Frontal cortex (tissue), 4 donors: Measurements from ENCODE around the gene RASGRP4. TPM values are rescaled to one million over a fixed set of nuclear protein-coding genes. Genes with fewer than 3 reads are reported as not detected.

ENCODE experiments used
- DNase-seq, 2 donors: peaks; one replicate each; pipeline ENCODE4 v3.0.0; 2012; ENCODE audit warnings: low spot score in 2 of 2
- FAIRE-seq: peaks from 2 replicates; lab custom pipeline; 2012; peaks lifted over from hg19 to GRCh38; lab: Jason Lieb, UNC
- total RNA-seq: library from RNA; depleted of rRNA; stranded (reverse); fragments of >200 nt; gene quantifications from one replicate; pipeline ENCODE4 v1.2.3, GENCODE V29; 2014
- donor health status: control.
- donor health status: control.
- donor health status: control.

The RASGRP4 gene
- total RNA-seq, 1 donor from 2014 or later, result under 0.01 TPM

GRCh38 chr19:38394488-38394887 is 31.5 kb downstream of the RASGRP4 start:
- DNase-seq, result no peak
- FAIRE-seq, result no peak

DNA sequence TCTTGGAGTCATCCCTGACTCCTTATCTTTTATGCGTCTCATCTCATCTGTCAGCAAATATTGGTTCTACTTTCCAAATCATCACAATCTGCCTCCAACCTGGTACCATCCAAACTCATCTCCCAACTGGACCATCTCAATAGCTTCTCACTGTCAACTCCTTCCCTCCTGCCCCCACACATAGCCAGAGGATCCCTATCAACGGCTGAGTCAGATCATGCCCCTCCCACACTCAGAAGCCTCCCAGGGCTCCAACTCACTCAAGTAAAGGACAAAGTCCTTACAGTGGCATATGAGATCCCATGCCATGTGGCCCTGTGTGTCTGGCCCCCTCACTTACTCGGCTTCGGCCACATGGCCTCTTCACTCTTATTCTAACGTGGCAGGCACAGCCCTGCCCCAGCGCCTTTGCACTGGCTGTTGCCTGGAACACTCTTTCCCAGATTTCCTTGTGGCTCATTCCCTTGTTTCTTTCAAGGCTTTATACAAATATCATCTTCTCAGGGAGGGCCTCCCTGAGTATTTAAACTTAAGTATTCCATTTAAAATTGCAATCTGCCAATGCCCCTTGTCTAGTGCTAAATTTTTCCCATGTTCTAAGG is 33.2 kb downstream of the RASGRP4 start:
- DNase-seq, result no peak
- FAIRE-seq, result no peak

- DNase-seq (no peak), FAIRE-seq (no peak)
Observed at GRCh38 chr19:38391911-38392464, 34.0 kb downstream of the RASGRP4 start.

- DNase-seq (no peak), FAIRE-seq (no peak)
Observed at GRCh38 chr19:38389957-38390924, 35.8 kb downstream of the RASGRP4 start.

DNA sequence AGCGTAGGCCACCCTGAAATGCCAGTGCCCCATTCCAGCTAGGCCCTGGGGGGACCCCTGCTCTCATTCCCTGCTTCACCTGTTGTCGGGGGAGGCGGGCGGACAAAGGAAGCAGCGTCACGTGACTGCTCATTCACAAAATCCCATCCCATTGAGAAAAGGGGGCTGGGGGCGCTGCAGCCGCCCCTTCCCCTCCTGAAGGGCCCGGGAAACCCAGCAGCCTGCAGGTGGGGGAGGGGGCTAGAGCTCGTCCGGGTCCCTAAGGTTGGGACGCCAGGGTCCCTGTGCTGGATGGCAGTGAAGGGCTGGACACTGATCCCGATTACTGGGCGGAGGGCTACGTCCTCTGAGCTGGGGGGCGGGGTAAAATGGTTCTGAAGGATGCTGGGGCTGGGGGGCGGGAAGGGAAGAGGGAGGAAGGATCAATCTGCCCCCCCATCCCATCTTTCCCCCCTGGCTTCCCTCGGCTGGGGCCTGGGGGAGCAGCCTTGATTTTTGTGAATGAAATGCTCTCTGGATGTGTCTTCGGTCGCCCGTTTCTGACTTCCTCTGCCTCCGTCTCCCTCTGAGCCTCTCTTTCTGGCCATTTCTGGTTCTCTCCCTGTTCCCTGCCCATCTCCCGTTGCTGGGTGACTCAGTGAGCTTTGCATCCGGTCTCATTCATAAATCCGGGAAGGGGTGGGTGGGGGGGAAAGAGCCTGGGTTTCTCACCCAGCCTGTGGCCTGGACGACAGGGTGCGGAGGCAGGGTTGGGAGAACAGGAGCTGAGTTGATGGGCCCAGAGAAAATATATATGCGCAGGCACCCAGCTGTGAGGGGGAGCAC is 36.7 kb downstream of the RASGRP4 start:
- FAIRE-seq, result no peak
- peak; percentile 67 to 81 for DNase-seq

DNA sequence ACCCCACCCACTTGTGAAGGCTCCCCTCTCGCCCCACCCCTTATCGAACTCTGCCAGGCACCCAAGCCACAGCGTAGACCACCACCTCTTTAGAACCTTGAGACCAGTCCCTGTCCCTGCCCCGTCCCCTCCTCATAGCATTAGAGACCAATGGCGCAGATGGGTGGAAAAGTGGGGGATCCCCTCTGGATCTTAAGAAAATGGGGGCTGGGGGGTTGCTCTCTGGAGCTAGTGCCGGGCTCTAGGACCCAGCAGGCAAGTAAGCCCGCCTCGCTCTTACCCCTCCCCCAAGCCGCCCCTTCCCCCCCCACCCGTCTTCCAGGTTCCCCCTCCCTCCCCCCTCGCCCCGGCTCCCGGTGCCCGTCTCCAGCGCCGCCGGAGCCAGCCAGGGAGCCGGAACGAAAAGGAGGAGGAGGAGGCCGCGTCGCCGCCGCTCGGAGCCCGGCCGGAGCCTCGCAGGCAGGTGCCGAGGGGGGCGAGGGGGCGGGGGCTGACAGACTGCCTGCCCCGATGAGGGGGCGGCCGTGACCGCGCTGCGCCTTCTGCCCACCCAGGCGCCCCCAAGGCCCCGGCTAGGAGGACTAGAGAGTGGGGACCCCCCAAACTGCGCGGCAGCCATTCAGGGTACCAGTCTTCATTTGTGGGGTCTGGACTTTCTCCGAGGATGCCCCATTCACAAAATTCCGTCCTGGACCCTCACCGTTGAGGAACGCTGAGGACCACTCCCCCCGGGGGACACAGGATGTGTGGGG is 37.5 kb downstream of the RASGRP4 start, which contains the start of gene SPRED3:
TSS of gene SPRED3 (plus strand) at position 349 of the 752 bp plus-strand sequence. CDS start 1,606 bp downstream, outside the sequence.
- no peak for FAIRE-seq
- DNase-seq, result peak; percentile 75 to 77

DNA sequence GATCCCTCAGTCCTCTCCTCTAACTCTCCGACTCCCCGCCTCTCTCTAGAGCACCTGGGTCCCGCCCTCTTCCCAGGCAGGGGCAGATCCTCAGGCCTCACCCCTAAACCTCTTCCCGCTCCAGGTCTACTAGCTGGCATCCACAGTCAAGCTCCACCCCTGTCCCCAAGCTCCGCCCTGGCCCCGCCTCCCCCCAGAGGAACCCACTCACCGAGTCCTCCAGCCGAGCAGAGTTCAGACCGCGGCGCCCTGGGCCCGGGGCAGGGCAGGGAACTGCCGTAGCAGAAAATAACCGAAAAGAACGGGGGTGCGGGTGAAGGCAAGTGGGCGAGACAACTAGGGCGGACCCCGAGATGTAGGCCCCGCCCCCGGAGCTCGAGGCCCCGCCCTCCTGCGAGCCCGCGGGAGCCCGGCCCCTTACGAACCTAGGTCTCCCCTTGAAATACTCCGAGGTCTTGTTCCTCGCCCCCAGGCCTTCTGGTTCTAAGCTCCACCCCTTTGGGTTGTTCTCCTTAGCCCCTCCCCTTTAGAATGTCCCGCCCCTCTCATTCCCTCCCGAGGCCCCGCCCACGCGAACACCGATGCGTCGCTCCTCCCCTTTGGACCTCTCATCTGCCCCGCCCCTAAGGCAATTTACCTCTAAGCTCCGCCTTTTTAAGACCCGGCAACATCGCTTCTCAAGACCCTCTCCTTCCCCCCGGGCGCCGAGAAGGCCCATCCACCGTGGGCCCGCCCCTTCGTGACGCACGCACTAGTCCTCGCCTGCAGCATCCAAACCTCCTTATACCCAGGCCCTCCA is 38.3 kb downstream of the RASGRP4 start, which contains the start of gene GGN:
TSS of gene GGN (minus strand) at position 485 of the 799 bp plus-strand sequence. CDS start 773 bp downstream, outside the sequence.
- no peak for FAIRE-seq
- peak; percentile 83 to 93 for DNase-seq

DNA sequence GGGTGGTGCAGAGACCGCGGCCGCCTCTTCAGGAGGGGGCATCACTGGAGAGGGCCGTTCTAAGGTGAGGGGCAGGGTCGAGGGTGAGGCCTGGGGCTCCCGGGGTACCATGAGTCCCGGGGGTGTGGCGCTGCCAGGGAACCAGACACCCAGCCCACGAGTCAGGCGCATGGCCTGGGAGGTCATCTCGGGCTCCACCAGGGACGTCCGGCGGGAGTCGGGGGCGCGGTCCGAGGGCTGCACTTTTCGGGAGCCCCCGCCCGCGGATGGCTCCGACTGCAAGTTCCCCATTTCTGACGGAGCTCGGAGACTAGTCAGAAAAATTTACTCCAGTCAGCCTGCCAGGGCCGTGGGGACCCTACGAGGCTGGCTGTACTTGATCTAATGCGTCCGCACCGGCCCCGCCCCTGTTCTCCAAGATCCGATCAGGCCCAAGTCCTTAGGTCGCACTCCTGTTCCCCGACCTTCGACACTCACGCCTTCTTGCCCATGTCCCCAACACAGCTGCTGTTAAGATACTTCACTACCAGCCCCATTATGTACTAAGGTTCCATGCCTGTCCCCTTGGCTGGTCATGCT is 39.0 kb downstream of the RASGRP4 start:
- no peak for FAIRE-seq
- DNase-seq, result peak in 1 of 2 donors; percentile 54

DNA sequence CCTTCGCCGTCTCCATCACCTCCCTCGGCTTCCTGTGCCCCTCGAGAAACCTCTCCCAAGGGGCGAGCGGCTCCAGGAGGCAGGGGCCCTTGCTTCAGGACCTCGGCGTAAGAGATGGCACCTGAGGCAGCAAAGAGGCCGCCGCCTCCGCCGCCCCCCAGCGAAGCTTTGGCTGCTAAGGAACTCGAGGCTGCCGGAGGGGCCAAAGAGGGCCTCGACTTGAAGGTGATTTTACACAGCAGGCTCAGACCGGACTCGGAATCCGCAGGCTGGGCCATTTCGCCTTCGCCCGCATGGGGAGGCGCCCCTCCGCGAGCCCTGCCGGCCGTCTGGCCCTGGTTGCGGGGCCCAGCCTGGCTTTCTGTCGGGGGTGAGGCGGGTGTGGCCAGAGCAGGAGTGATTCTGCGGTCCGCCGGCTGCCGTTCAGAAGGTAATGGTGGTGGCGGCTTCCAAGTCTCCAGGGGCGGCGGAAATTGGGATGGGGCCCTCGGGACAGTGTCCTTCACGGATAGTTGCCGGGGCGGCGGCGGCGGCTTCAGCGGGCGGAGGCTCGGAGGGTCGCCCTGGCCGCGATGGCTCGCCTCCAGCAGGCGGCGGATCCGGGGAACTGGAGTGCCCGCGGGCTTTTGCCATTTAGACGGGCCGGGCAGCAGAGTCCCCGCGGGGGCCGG is 39.6 kb downstream of the RASGRP4 start:
- FAIRE-seq, result no peak
- no peak for DNase-seq

DNA sequence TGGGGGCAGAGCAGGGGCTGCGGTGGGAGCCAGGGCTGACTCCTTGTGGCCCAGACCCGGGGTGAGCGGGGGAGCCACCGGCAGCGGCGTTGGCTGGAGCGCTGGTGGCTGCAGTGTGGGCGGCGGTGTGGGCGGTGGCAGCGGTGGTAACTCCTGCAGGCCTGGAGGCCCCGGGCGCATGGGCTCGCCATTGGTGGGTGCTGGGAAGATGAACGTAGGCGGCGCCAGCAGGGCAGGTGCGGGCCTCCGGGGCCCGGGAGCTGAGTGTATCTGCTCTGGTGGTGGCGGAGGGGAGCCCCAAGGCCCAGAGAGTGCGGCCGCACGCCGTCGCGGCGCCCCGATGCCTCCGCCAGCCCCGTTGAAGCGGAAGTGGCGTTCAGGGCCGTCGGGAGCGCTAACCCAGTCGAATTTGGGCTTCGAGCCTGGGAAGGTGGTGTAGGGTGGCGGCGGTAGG is 40.2 kb downstream of the RASGRP4 start:
- FAIRE-seq (no peak), DNase-seq (no peak)

DNA sequence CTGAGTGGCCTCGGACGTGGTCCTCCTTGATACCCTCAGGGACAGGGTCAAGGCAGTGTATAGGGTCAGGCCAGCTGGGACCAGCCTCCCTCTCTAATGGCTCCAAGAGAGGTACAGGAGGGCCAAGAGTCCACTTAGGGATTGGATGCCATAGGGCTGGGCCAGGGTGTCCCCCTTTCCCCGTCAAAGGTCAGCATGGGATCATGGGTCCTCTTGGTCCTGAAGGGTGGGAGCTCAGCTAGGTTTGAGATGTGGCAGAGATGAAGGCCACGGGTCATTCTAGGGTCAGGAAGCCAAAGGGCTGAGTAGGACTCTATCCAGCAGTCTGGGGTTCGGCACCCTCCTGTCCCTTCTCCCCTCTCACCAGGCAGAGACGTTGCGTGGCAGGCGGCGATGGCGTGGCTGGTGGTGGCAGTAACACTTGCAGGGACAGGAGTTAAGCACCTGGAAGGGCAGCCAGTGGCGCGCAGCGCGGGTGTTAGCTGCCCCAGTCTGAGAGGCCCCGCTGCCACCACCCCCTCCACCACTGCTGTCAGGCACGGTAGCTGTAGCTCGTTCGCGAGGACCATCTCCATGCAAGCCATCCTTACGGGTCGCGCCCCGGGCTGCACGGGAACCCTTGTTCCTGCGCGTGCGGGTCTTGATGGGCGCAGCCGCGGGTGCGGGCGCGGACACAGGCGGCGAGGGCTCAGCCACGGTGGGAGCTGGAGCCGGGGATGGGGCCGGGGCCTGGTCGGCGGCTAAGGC is 40.8 kb downstream of the RASGRP4 start:
- DNase-seq (no peak), FAIRE-seq (no peak)

- DNase-seq (no peak), FAIRE-seq (no peak)
Observed at GRCh38 chr19:38384209-38385027, 41.6 kb downstream of the RASGRP4 start.

GRCh38 chr19:38383743-38384142 is 42.3 kb downstream of the RASGRP4 start:
- no peak for DNase-seq
- FAIRE-seq, result no peak

- DNase-seq (no peak), FAIRE-seq (no peak)
Observed at GRCh38 chr19:38383184-38383583, 42.8 kb downstream of the RASGRP4 start.

GRCh38 chr19:38381138-38381537 is 44.9 kb downstream of the RASGRP4 start:
- FAIRE-seq, result no peak
- no peak for DNase-seq

DNA sequence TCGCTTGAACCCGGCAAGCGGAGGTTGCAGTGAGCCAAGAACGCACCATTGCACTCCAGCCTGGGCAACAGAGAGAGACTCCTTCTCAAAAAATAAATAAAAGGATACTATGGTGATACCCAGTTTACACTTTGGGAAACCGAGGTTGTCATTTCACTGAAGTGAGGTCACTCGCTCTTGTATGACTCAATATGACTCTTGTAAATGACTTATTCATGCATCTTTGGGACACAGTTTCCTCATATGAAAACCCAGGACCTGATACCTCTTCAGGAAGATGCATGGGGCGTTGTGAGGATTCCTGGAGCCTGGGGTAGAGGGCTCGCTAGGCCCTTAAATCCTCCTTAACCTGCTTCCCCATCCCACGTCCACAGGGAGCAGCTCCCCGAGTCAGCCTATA is 47.2 kb downstream of the RASGRP4 start:
- DNase-seq (no peak), FAIRE-seq (no peak)
